Islet precursor cell (in vitro differentiated cells): ENCODE measurements around the gene PC.
A peak's percentile ranks its signal among the peaks of the same experiment; 100 is the strongest.

Experiments
- DNase-seq: peaks from one replicate; pipeline ENCODE4 v3.0.0-alpha.2; 2018

The PC gene

DNA sequence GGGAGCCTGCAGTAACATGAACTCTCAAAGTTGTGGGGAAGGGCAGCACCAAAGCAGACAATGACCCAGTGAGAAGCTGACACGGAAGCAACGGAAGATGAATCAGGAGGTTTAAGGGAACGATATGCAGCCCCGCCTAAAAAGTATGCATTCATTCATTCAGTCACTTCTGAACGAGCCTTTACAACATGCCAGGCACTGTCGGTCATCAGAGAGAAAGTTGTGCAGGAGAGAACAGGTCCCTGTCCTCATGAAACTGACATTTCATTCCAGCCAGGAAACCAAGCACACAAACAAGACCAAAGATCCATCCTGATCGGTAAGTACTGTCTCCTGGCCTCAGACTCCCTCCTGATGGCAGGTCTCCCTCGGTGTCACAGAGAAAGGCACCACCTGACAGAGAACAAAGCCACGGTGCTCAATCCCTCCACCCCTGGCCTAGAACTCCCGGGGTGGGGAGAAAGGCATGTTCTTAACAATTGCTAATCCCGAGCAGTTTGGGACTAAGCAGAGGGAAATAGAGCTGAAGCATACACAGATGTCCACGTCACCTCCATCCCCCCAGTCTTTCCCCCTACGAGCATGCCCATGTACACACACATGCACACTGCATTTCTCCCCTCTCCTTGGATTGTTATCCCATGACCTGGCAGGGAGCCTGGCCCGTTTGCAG lies 52.0 kb downstream of the PC start:
- DNase-seq, result no peak

DNA sequence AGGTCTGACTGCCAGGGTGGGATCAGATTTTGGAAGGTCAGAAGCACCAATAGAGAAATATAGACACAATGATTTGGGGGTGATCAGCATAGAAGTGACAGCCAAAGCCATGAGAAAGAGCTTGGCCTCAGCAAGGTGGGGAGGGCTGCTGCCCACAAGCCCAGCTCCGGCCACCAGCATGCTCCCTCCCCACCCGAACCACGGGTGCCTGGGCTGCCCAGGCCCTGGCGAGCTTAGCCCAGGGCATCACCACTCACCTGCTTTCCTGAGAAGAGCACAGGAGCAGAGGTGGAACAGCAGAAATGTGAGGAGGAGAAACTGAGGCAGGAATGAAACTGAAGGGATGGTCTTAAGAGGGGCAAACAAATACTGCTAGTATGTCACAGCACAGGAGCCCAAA lies 52.6 kb downstream of the PC start:
- no peak for DNase-seq

GRCh38 chr11:66904981-66905521 lies 53.1 kb downstream of the PC start:
- no peak for DNase-seq

GRCh38 chr11:66904561-66904960 lies 53.6 kb downstream of the PC start:
- no peak for DNase-seq

GRCh38 chr11:66904055-66904454 lies 54.1 kb downstream of the PC start:
- DNase-seq, result no peak

DNA sequence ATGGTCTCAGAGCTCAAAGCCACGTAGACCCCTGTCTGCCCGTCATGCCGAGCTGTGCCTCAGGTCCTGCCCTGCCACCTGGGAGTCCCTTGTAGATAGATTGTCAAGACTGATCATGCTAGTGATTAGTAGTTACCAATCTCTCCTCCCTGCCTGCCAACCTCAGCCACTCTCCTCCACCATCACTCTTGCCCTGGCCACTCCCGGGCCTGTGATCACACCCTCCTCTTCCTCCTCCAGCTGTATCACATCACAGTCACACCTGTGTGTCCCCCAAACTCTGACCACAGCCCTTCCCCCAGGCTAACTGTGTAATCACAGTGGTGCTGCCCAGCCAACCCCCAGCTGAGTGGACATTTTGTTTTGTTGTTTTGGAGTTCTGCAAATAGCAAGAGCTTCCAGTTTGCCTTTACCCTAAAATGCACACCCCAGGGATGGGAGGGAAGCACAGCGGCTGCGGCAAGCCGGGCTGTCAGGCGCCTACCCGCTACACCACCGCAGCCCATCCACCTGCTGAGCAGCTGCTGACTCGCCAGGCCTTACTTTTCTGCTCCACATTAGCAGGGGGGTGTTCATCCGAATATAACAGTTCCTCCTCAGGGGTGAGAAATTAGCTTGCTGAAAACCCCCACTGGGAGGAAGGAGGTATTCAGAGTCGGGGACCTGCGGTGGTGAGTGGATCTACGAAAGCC lies 55.6 kb downstream of the PC start:
- no peak for DNase-seq

DNA sequence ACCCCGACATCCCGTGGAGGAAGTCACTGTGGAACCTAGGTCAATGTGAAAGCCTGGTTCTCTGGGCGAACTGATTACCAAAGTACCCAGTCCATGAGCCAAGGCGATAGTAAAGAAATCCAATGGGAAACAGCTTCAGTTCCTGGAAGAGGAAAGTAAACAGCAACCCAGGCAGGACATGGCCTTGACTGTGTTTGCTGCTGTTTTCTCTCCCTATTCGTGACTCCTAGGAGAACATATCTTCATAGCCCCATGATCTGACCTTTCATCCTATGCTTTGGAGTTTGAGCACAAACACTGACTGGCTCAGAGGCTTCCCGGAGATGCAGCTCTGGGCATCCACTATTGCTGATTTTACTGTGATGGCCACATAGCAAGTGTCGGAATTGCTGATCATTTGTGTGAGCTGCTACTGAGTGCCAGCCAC lies 56.2 kb downstream of the PC start:
- no peak for DNase-seq

GRCh38 chr11:66894141-66894540 lies 64.0 kb downstream of the PC start:
- no peak for DNase-seq

DNA sequence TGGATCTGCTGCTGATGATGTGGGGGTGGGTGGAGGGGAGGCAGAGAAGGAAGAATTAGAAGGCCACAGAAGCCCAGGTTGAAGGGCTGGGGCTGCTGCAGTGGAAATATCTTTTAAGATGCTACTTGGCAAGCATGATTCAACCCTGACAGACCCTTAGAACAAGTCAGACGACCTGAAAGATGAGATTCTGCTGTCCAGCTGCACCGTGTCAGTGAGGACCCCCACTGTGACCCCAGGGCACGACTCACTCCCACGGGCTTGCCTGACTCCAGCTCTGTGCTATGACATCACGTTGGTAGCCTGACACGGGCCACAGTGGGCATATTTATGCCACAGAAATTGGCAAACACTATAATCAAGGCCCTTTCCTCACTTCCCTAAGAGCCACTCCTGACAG lies 65.3 kb downstream of the PC start:
- DNase-seq, result no peak

- DNase-seq, result peak; percentile 98
Measured at GRCh38 chr11:66891851-66892660, 66.1 kb downstream of the PC start.

DNA sequence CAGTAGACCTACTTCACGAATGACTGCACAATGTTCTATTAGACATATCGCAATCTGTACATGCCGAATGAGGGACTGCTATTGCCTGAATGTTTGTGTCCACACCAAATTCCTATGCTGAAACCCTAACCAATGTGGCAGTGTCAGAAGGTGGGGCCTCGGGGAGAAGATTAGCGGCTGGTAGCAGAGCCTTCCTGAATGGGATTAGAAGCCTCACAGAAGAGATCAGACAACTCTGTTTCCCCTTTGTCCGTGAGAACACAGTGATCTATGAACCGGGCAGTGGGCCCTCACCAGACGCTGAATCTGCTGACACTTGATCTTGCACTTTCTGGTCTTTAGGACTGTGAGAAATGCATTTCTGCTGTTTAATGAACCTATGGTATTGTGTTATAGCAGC lies 68.2 kb downstream of the PC start:
- no peak for DNase-seq

- no peak for DNase-seq
Measured at GRCh38 chr11:66888282-66888681, 69.9 kb downstream of the PC start.

- no peak for DNase-seq
Measured at GRCh38 chr11:66887526-66887925, 70.7 kb downstream of the PC start.

- DNase-seq, result no peak
Measured at GRCh38 chr11:66886671-66887221, 71.4 kb downstream of the PC start.

DNA sequence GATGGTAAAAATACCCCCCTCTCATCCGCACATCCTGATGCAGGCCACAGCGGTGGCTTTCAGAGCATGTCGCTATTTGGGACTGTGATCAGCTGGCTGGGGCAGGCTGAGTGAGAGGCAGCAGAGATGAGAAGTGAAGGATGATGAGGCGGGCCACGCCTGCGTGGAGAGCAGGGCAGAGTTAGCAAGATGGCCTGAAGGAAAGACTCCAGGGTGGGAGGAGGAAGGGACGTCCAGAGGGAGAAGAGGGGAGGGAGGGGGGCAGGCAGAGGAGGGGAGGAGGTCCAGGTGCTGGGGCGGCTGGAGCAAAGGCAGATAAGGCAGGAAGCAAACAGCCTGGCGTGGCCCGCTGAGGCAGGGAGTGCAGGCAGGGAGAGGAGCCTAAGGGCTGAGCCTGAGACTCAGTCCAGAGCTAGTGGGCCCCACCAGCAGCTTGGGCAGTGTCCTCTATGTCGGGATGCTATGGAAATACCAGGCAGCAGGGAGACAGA lies 72.2 kb downstream of the PC start:
- no peak for DNase-seq

- no peak for DNase-seq
Measured at GRCh38 chr11:66885469-66885868, 72.7 kb downstream of the PC start.

DNA sequence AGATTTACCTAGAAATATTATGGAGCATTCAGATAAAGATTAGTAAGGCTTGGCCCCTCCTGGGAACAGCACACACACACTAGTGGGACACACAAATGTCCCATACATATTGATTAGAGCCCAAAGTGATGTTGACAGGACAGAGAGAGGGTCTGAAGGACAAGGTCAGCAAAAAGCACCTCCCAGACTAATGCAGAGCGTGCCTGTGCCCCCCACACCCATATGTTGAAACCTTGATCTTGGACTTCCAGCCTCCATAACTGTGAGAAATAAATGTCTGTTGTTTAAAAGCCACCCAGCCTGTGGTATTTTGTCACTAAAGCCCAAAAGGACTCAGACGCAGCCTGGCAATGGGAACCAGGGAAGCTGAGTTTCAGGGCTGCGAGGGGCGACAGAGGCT lies 73.7 kb downstream of the PC start:
- no peak for DNase-seq

DNA sequence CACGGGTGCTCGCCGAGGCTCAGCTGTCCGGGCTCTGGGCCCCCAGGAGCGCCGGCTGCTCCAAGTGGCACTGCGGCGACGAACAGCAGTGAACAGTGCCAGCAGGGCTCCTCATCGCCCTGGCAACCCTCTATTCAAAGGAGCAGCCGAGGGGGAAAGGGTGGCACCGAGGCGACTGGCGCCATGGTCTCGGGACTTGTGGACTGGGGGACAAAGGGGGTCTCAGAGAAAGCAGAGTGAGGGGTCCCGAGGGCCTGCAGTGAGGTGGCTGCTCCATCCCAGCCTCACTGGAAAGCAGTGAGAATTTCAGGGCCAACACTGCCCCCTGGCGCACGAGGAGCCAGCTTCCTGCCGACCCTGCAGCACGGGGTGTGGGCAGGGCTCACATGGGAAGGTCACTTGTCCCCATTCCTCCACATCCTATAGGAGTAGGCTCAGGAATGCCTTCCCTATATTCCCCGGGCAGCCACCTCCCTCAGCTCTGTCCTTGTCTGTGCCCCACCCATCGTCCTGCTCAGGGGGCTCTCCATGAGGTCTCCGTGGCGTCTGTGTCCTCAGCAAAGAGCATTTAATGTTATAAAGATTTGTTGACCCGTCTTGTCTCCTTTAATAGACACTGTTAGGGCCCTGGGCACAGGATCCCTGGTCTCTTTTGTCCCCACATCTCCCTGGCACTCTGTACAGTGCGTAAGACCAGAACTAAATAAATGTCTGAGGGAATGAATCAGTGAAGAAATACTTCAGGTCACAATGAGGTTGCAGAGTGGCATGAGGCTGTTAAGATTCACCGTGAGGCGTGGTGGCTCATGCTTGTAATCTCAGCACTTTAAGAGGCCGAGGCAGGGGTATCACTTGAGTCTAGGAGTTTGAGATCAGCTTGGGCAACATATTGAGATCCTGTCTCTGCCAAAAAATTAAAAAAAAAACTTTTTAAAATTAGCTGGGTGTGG lies 74.9 kb downstream of the PC start:
- peak; percentile 90 for DNase-seq

DNA sequence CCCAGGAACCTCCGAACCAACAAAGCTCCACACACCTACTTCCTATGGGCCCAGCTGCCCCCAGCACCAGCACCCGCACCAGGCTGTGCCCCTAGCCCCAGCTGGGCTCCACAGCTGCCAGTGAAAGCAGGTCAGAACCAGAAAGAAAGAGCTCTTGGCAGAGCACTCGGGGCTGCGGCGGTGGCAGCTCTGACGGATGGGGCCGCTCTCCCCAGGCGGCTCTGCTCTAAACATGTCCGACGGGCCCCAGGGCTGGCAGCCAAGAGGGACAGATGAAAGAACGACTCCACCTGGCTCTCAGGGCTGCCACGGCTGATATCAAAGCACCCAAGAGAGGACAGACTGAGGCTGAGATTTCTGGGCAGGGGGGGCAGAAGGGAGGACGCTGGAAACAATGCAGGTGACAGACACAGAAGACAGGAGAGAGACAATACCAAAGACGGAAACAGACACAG lies 75.6 kb downstream of the PC start:
- DNase-seq, result no peak

GRCh38 chr11:66881927-66882452 lies 76.2 kb downstream of the PC start:
- DNase-seq, result no peak

DNA sequence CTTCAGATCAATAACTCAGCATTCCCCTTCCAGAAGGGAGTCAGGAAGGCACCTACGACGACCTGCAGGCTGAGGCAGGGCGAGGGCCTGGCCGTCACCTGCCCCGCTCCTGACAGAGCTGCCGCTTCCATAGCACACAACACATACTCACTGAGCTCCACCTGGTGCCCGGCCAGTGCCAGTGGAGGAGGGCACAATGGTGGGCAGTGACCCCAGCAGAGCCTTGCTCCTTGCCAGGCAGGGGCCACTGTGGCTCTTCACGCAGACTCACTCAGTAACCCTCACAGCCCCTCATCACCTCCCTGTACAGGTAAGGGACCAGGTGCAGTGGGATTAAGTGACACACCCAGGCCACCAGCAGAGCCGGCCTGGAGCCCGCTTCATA lies 76.7 kb downstream of the PC start:
- no peak for DNase-seq
